GM20431 (cell line): ENCODE data around the gene AP2B1.
"Not testable (repeated sequence)": the region's sequence is repeated elsewhere in the genome, so short reads cannot be mapped to it uniquely, and the experiment has no call there.

ENCODE experiments used
- in situ Hi-C: fragments of 300-500 bp; cut with MseI, MboI; formaldehyde crosslinking; loops from one replicate; pipeline ENCODE4 v1.15.0; 2020; ENCODE audit warnings: low sequenced_read_pairs; ENCODE audit not compliant: unreplicated experiment

AP2B1 gene

DNA sequence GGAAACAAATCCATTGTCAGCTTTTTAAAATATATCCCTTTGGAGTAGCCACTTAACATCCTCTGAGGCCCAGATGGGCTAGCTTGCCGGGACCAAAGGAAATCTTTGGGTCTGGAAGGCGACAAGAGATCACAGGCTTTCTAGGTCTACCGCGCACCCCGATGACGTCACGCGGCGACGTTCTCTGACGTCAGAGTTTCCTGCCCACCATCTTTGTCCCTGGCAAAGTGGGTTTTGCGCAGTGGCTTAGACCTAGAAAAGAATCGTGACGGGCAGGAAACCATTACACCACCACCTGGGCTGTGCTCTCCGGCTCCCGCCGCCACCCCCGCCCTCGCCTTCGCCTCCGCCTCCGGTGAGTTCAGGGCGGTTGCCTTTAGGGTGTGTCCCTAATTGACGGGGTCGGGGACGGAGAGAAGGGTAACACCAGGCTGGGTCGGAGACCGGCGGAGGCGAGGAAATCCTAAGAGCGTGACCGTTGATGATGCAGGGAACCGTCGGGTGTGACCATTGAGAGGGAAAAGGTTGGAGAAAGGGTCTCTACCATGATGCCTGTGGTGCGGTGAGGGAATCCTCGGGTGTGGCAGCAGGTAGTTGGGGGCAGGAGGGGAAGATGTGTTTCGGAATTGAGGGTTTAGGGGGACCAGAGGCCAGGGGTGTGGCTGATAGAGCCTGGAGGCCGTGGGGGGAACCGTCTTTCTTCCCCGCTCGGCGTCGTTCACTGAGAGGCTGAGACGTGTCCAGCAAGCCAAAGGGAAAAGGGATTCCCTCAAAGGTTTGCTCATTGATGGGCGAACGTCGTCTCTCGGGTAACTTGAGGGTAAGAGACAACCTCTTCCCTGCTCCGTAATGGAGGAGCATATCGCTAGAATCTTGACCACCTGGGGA is at the start of gene AP2B1:
Gene AP2B1, plus strand, starts transcription at position 249 of the 888 bp plus-strand sequence. CDS start 6,709 bp downstream, outside the sequence.
- in situ Hi-C loops: no loop called here

DNA sequence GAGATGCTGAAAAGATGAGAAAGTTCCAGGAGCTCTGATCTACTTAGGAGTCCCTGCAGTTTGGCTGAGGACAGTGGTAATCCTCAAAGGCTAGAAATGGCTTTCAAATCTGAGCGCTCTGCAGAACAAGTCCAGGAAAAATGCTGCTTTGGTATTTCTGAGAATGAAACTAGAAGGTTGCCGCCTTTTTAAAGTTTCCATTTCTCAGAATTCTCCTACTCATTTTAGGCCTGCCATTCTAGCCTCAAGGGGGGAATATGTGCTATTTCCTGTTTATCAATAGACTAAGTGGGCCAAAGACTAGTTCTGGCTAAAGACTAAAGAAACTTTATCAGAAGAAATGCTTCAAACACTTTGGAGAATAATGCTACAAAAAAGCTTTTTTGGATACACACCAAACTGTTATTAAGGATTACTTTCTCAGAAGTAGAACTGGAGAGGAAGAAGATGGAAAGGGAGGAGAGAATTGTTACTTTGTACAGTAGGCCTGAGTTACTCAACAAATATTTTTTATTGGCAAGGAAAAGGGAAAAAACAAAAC is 49.5 kb upstream of the AP2B1 start, which contains the start of gene SLFN12L:
Gene SLFN12L, minus strand, starts transcription at position 78 of the 541 bp plus-strand sequence. CDS start 15,314 bp downstream, outside the sequence.
- in situ Hi-C loops: loop anchor here (10.0 to 25.0 kb wide), 2 partner anchors 223 to 375 kb away; no protein-coding TSS in a partner anchor

DNA sequence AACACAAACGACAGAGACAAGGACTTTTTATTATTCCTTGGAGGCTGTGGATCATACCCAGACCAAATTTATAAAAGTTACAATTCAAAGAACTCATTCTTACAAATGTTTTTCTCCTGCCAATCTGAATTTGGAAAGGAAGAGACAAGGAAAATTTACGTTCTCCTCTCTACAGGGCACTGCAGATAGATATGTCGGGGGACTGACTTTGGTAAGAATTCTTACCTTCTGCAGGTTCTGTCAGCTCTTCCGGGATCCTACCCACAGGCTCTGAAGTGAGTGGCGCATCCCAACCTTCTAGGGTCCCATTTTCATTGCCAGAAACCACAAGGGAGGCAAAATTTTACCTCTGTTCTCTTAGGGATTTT is 47.5 kb upstream of the AP2B1 start:
- in situ Hi-C loops: loop anchor here (10.0 to 25.0 kb wide), 2 partner anchors 225 to 377 kb away; no protein-coding TSS in a partner anchor

DNA sequence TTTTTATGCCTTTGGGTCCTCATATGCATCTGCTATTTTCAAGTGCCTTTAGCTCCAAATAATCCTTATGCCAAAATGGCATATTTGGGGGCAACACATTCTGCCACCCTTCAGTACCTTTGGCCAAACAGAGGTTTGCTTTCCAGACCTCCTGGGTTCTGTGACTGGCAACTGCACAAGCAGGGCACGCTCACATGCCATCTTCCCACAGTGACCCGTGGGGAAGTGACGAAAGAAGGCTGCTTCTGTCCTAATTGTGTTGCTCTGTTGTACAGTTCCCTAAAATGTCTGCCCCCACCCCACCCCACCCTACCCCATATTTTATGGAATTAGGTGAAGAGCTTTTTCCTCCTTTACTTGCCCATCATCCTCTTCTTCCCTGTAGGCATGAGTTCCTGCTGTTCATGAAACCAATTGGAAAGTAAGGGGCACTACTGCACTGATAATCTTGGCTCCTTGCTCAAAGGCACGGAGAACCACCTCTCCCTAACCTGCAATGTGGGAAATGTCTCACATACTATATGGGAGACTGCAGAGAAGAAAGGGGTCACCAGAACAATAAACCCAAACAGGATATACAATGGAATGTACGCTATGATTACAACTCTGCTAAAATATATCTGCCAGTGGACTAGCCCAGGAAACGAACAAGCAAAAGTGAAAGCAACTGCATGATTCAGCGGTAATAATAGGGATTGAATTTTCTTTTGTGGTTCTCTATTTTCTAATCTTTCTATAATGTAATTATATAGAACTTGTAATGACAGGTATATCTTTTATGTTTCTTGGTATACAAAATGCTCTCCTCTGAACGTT is 46.3 kb upstream of the AP2B1 start:
- in situ Hi-C loops: loop anchor here (25.0 kb wide), 1 partner anchor 378 kb away; no protein-coding TSS in a partner anchor

DNA sequence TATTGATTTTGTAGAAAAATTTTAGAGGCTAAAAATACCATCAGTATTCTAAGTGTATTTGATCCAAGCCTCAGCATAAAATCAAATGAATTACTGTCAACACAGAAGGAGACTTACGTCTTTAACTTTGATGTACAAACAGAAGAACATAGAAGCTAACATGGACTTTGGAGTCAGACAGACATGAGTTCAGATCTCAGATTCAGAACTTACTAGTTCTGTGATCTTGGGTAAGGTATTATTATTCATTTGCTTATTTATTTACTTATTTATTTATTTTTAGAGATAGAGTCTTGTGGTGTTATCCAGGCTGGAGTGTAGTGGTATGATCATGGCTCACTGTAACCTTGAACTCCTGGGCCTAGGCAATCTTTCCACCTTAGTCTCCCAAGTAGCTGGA is 45.7 kb upstream of the AP2B1 start:
- in situ Hi-C loops: loop anchor here (25.0 kb wide), 1 partner anchor 379 kb away; no protein-coding TSS in a partner anchor

DNA sequence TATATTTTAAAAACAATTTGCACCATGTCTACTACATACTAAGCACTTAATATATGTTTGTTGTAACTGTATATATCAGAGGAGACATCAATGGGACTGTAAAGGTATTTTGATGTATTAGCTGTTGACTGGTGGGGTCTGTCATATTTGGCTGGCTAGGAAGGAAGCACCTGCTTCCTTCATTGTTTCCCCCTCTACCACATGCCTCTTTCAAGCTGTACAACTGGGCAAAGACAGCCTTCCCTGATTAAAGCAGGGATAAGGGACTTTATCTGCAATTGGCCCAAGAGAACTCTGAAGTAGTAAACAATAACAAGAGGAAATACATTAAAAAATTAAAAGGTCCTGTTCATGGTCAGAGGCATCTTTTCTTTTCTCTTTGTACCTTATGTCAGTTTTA is 44.1 kb upstream of the AP2B1 start:
- in situ Hi-C loops: loop anchor here (25.0 kb wide), 1 partner anchor 381 kb away; no protein-coding TSS in a partner anchor

DNA sequence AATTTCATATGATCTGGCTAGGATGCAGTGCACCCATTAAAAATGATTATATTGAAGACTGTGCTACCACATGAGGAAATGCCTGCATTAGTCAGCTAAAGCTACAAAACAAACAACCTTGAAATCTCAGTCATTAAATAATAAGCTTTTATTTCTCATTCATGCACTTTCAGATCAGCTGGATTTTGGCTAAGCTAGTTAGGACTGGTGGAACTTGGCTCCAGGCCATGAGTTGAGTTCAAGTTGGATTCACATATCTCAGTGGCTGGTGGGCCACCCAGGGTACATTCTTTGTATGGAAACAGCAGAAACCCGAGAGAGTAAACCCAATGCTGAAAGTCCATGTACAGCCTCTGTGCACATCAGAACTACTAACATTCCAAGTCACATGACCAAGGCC is 43.3 kb upstream of the AP2B1 start:
- in situ Hi-C loops: loop anchor here (25.0 kb wide), 1 partner anchor 382 kb away; no protein-coding TSS in a partner anchor

DNA sequence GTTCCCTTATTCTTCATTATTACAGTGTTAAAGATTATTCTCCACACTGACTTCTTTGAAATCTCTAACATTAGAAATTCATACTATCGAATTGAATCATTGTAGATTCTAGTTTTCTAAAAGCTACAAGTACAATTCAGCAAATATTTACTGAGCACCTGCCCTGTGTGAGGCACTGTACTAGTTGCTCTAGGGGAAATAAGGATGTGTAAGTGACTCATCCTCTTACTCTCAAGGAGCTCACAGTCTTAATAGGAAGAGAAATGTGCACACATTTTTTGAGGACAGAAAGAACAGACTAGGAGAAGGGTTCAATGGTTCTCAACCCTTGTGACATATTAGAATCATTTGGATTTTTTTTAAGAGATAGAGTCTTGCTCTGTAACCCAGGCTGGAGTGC is 42.0 kb upstream of the AP2B1 start:
- in situ Hi-C loops: loop anchor here (25.0 kb wide), 1 partner anchor 383 kb away; no protein-coding TSS in a partner anchor

DNA sequence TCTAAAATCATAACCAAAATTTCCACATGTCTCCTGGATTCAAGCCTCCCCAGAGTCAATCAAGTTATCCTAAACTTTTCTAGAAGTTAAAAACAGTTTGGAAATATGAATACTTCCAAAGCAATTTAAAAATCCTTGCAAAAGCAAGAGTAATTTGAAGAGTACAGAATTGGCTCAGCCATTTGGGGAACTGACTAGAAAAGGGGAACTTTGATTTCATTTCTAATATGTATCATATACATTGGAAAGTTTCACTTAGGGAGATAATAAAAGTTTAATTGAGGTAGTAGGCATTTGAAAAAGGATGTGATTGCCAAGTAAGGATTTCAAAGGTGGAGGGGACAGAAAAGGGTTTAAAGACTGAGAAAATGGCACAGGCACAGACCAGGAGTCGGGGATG is 40.6 kb upstream of the AP2B1 start:
- in situ Hi-C loops: loop anchor here (25.0 kb wide), 1 partner anchor 384 kb away; no protein-coding TSS in a partner anchor

DNA sequence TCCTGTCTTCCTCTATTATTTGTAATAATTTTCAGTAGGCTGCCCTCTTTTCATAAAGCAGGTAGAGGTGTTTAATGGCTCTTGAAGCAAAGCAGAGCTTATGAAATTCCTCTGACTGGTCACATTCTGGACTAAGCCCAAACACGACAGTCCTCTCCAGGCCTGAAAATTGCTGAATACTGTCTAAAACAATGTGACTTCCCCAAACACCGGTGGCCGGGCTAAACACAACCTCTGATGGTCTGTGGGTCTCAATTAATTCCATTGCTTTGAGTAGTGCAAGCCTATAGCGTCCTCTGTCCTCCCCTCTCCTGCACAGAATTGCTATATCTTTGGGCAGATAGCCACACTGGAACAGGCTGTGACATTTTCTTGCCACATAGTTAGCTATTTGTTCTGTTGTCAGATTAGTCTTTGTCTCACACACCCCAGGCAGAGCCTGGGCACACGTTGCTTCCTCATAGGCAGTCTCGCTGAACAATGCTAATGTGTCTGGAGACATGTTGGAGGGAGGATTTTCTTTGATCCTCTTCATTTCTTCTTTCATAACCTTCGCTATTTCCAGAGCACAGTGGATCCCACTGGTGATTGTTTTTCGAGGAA is 38.8 kb upstream of the AP2B1 start:
- in situ Hi-C loops: loop anchor here (25.0 kb wide), 1 partner anchor 386 kb away; no protein-coding TSS in a partner anchor

DNA sequence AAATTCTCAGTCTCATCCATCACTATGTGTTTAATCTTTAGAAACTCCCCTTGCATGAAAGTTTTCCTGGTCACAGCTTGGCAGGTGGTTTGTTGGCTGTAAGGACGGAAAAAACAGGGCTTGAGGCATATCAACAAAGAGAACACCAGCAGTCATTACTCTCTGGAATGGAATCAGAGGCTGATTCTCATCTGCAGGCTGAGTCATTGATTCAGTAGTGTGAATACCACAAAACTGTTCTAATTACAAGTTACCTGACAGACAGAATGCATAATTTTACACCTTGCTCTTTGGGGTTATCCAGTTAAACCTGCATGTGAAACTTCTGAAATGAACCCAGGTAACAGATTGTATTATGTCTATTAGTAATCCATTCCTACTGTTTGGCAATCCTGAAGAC is 38.1 kb upstream of the AP2B1 start:
- in situ Hi-C loops: loop anchor here (25.0 kb wide), 1 partner anchor 387 kb away; no protein-coding TSS in a partner anchor

DNA sequence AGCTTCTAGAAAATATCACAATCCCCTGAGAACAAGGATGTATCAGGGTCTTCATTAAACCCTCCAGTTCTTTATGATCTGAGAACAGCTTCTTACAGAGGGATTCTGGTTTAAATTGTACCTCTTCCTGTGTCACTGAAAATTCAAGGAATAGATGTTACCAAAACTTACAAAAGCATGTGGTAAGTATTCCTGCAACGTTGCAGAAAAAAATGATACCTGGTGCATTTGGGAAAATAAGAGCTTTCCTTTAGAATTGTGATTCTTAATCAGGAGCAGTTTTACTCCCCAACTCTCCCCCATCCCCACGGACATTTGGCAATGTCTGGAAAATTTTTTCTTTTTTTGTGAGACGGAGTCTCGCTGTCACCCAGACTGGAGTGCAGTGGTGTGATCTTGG is 33.8 kb upstream of the AP2B1 start:
- in situ Hi-C loops: no loop called here

DNA sequence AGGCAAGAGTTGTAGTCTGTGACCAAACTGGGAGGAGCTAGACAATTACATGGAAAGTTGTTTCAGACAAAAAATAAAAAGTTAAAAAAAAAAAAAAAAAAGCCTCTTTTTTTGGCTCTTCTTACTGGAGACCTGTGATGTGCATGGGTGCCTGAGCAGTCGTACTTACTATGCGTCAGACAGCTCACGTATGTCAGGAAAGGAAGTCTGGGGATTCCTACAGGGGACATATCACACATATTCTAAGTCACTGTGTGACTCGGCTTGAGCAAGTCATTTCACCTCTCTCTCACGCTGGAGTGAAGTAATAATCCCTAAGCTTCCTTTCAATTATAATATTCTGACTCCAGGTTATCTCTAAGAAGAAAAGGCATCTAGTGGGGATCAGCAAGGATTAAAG is 32.5 kb upstream of the AP2B1 start:
- in situ Hi-C loops: no loop called here

DNA sequence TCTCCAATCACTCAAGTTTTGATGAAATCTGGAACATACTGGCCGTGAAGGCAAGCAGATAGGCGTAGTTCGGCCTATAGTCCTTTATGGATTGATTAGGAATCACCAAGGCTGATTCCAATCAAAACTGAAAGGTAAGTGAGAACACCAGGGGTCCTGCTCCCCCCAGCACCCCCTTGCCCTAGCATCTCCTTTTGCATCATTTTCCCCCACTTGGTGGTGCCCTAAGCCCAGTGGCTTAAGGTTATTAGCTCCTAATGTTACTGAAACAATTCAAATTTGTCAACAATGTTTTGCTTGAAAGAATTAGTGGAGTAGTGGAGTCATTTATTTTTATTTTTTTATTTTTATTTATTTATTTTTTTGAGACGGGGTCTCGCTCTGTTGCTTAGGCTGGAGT is 31.4 kb upstream of the AP2B1 start:
- in situ Hi-C loops: no loop called here

DNA sequence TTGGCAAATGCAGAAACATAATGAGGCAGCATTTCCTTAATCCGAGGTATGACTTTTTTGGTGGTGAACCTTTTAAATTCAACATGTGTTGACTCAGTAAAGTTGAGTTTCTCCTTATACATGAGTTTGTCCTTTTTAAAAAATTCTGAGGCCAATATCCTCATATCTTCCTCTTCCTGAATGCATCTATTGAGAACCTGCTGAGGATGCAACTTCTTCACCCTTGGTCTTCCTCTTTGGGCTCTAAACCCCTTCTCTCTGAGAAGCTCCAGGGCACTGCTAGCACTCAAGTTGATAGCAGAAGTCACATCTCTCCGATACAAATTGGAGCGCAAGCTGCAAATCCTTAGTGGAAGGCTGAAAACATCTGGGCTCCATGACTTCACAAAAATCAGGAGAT is 29.8 kb upstream of the AP2B1 start:
- in situ Hi-C loops: no loop called here

DNA sequence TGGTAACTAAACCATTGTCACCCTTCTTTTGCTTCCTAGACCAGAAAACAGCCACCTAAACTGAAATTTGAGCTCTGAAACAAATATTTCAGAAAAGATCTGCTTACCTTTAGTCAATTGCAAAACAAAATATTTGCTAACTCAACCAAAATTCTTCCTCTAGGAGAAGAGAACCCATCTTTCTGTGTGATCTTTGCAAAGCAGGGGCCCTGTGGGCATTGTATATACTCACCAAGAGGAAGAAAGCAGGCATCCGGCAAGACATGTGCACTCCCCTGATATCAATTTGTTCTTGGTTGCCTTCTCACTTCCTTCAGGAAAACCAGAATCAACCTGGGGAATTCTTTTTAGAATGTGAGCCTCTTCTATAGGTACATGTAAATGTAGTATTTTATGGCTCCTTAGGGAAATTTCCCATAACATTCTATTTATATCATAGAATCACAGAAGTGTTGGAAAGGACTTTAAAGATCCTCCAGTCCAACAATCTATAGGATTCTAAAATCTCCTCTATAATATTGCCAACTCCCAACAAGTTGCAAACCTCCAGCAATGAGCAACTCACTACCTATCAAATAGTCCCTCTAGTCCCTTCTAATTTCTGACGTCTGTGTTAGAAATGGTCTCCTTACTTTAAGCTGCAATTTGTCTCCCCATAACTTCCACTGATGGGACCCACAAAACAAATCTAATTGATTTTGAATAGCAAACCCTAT is 27.5 kb upstream of the AP2B1 start:
- in situ Hi-C loops: no loop called here

DNA sequence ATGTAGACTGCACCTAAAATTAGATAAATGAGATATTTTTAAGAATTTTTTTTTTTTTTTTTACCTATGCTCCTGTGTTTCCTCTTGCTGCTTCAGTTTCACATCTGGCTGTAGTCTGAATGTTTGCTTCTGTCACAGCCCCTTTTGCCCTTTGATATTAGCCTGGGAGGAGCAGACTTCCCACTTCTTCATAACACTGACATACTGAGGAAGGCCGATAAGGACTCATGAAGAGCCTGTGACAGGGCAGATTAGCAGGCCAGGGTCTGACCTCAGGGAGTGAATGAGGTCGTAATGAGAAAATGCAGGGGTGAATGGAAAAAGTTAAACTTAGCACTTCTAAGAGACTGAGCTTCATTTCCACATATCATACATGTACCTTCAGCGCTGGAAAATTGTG is 26.4 kb upstream of the AP2B1 start, which contains the start of gene SLFN14:
Gene SLFN14, minus strand, starts transcription at position 117 of the 400 bp plus-strand sequence. CDS start 2,757 bp downstream, outside the sequence.
- in situ Hi-C loops: no loop called here

DNA sequence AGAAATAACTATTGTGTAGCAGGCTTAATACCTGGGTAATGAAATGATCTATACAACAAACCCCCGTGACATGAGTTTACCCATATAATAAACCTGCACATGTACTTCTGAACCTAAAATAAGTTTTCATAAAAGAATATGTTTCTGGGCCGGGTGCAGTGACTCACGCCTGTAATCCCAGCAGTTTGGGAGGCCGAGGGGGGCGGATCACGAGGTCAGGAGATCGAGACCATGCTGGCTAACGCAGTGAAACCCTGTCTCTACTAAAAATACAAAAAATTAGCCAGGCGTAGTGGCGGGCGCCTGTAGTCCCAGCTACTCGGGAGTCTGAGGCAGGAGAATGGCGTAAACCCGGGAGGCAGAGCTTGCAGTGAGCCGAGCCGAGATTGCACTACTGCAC is 23.9 kb upstream of the AP2B1 start:
- in situ Hi-C loops: not testable (repeated sequence)

DNA sequence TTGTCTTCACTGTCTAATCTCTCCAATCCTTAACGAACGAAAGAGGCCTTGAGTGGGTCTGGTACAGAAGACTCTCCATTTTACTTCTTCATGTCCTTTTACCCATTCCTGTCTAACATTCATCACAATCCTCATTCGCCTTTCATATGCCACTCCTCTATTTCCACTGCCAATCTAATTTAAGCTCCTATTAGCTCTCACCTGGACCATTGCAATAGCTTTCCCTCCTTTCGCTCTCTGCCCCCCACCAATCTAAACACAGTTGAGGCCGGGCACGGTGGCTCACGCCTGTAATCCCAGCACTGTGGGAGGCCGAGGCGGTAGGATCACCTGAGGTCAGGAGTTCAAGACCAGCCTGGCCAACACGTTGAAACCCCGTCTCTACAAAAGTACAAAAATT is 20.2 kb upstream of the AP2B1 start:
- in situ Hi-C loops: no loop called here
